LNCAP (cell line): ENCODE data around the gene HECTD2.

ENCODE experiments used
- CTCF ChIP-seq: fragments of 450-650 bp; IDR thresholded peaks from 2 replicates; pipeline ENCODE4 v1.5.1; 2017; ENCODE audit warnings: mild to moderate bottlenecking

HECTD2 gene

GRCh38 chr10:91409869-91410637 is at the start of gene HECTD2:
HECTD2 (plus strand) TSS chr10:91410344; CDS start chr10:91410439, 95 bp downstream.
- TF ChIP-seq CTCF, result peak; percentile 69

- TF ChIP-seq CTCF, result no peak
Observed at GRCh38 chr10:91360461-91360860, 49.7 kb upstream of the HECTD2 start.

GRCh38 chr10:91366704-91367103 is 43.4 kb upstream of the HECTD2 start:
- TF ChIP-seq CTCF, result no peak

GRCh38 chr10:91367127-91367531 is 43.0 kb upstream of the HECTD2 start:
- TF ChIP-seq CTCF, result no peak

- no peak for TF ChIP-seq CTCF
Observed at GRCh38 chr10:91367558-91367957, 42.6 kb upstream of the HECTD2 start.

- peak; percentile 69 for TF ChIP-seq CTCF
Observed at GRCh38 chr10:91369978-91370589, 40.1 kb upstream of the HECTD2 start.

GRCh38 chr10:91374052-91374451 is 36.1 kb upstream of the HECTD2 start:
- no peak for TF ChIP-seq CTCF
